AG04449 (cell line): ENCODE results near the gene ONECUT3.

Experiments
- CTCF ChIA-PET: fragments of 350-600 bp; formaldehyde crosslinking; extraction: SDS; loops from one replicate; lab custom pipeline; 2021; ENCODE audit warnings: antibody characterized with exemption; lab: Yijun Ruan, JAX
- POLR2A ChIA-PET: fragments of 400-600, 350-600 bp; formaldehyde crosslinking; extraction: SDS; loops from one replicate; lab custom pipeline; 2020; ENCODE audit warnings: antibody characterized with exemption, inconsistent platforms; lab: Yijun Ruan, JAX
- DNase-seq: peaks from one replicate; pipeline ENCODE4 v3.0.0-alpha.2; 2010; ENCODE audit warnings: low read depth, low spot score
- H3K4me3 ChIP-seq: 2 replicates; pipeline ENCODE4 v1.5.1; 2011; ENCODE audit warnings: low read depth, mild to moderate bottlenecking, control low read depth, low read length
- CTCF ChIP-seq: IDR thresholded peaks from one replicate; pipeline ENCODE4 v1.5.1; 2011; ENCODE audit warnings: mild to moderate bottlenecking, moderate library complexity, low read length, control low read depth, inconsistent platforms; ENCODE audit not compliant: insufficient read depth; ENCODE audit errors: missing control alignments

The ONECUT3 gene

GRCh38 chr19:1725100-1726064, 27.9 kb upstream of the ONECUT3 start:
- ChIA-PET CTCF (interaction anchor here (1.1 to 1.2 kb wide), 4 partner anchors 17 to 101 kb away, joined by 3 to 5 read pairs (median 4); no protein-coding TSS in a partner anchor), POLR2A (no interaction called here)
- peak overlapping the region; percentile 62 for H3K4me3 ChIP-seq
- no peak for TF ChIP-seq CTCF
- no peak for DNase-seq

GRCh38 chr19:1728816-1729567, 24.3 kb upstream of the ONECUT3 start:
- TF ChIP-seq CTCF, result no peak
- ChIA-PET POLR2A (no interaction called here), CTCF (interaction anchor here (1.1 to 2.2 kb wide), 2 partner anchors 14 to 97 kb away, joined by 3 to 6 read pairs; no protein-coding TSS in a partner anchor)
- no peak for DNase-seq
- no peak overlapping the region for H3K4me3 ChIP-seq

GRCh38 chr19:1729568-1729925, 23.8 kb upstream of the ONECUT3 start:
- DNase-seq, result no peak
- TF ChIP-seq CTCF, result no peak
- no peak overlapping the region for H3K4me3 ChIP-seq
- POLR2A ChIA-PET, result no interaction called here
- CTCF ChIA-PET, result no interaction called here

GRCh38 chr19:1730157-1730556, 23.1 kb upstream of the ONECUT3 start:
- POLR2A ChIA-PET, result no interaction called here
- no peak for DNase-seq
- no peak for TF ChIP-seq CTCF
- no peak overlapping the region for H3K4me3 ChIP-seq
- CTCF ChIA-PET, result no interaction called here

- no peak for DNase-seq
- ChIA-PET CTCF (interaction anchor here (1.1 to 1.4 kb wide), 2 partner anchors 32 to 34 kb away, joined by 3 read pairs; no protein-coding TSS in a partner anchor), POLR2A (no interaction called here)
- no peak for TF ChIP-seq CTCF
- no peak overlapping the region for H3K4me3 ChIP-seq
These were observed 18.9 kb upstream of the ONECUT3 start for GRCh38 chr19:1734321-1734966.
